SK-N-MC (cell line): Measurements from ENCODE around the gene IQCM.

ENCODE experiments used
- EZH2 ChIP-seq: fragments of 200-600 bp; sonication (generic); IDR thresholded peaks from one replicate; pipeline ENCODE4 v1.6.1; 2017; ENCODE audit warnings: antibody characterized with exemption
- POLR2AphosphoS5 ChIP-seq: IDR thresholded peaks from 2 replicates; pipeline ENCODE4 v1.6.1; 2012; ENCODE audit warnings: mild to moderate bottlenecking, low read depth, low read length, borderline replicate concordance

GRCh38 chr4:149836546-149836945, 20.9 kb upstream of the IQCM start:
- no peak for TF ChIP-seq EZH2
- TF ChIP-seq POLR2AphosphoS5, result no peak
